DOHH2 (cell line): ENCODE data around the gene ALS2CL.

Experiments used
- H3F3A ChIP-seq: fragments of 200-600 bp; sonication (generic), shearing (Covaris generic); 2 replicates; pipeline ENCODE4 v1.6.0; 2016; ENCODE audit warnings: antibody characterized with exemption, mild to moderate bottlenecking; ENCODE audit not compliant: control insufficient read depth, insufficient read depth
- H3K27ac ChIP-seq: fragments of 200-600 bp; sonication (generic); 2 replicates; pipeline ENCODE4 v1.5.1; 2014; ENCODE audit warnings: low read depth, mild to moderate bottlenecking, low read length, moderate library complexity
- H3K27me3 ChIP-seq: fragments of 200-600 bp; sonication (generic); 2 replicates; pipeline ENCODE4 v1.6.1; 2014; ENCODE audit warnings: mild to moderate bottlenecking, low read length, mixed read lengths; ENCODE audit not compliant: control insufficient read depth
- H3K36me3 ChIP-seq: fragments of 200-600 bp; sonication (generic); 2 replicates; pipeline ENCODE4 v1.6.1; 2014; ENCODE audit warnings: mild to moderate bottlenecking, low read length, moderate library complexity, mixed read lengths; ENCODE audit not compliant: control insufficient read depth
- H3K4me1 ChIP-seq: fragments of 200-600 bp; sonication (generic); 2 replicates; pipeline ENCODE4 v1.6.1; 2014; ENCODE audit warnings: mild to moderate bottlenecking, low read length, mixed read lengths; ENCODE audit not compliant: control insufficient read depth
- H3K4me2 ChIP-seq: fragments of 200-600 bp; sonication (generic); 2 replicates; pipeline ENCODE4 v1.6.0; 2014; ENCODE audit warnings: mild to moderate bottlenecking, low read length, moderate library complexity
- H3K4me3 ChIP-seq: fragments of 200-600 bp; sonication (generic); 2 replicates; pipeline ENCODE4 v1.5.1; 2014; ENCODE audit warnings: mild to moderate bottlenecking, low read length, mixed read lengths
- H3K79me2 ChIP-seq: fragments of 200-600 bp; sonication (generic); 2 replicates; pipeline ENCODE4 v1.6.1; 2014; ENCODE audit warnings: mild to moderate bottlenecking, low read length, mixed read lengths; ENCODE audit not compliant: control insufficient read depth
- H3K9me2 ChIP-seq: fragments of 200-600 bp; sonication (generic); replicated peaks from 2 replicates; pipeline ENCODE4 v1.6.1; 2014; ENCODE audit warnings: mild to moderate bottlenecking, low read length, mixed read lengths; ENCODE audit not compliant: control insufficient read depth
- H3K9me3 ChIP-seq: fragments of 200-600 bp; sonication (generic); 2 replicates; pipeline ENCODE4 v1.6.1; 2014; ENCODE audit warnings: antibody characterized with exemption, low read length, mixed read lengths; ENCODE audit not compliant: control insufficient read depth, insufficient read depth
- H4K20me1 ChIP-seq: fragments of 200-600 bp; sonication (generic); 2 replicates; pipeline ENCODE4 v1.6.0; 2014; ENCODE audit warnings: low read depth, mild to moderate bottlenecking, antibody characterized with exemption, low read length, moderate library complexity; ENCODE audit not compliant: control insufficient read depth, insufficient read depth
- CTCF ChIP-seq: fragments of 200-600 bp; sonication (generic); IDR thresholded peaks from one replicate; pipeline ENCODE4 v1.5.1; 2014; ENCODE audit warnings: antibody characterized with exemption, mild to moderate bottlenecking, low read depth, low read length; ENCODE audit not compliant: poor library complexity, severe bottlenecking
- EZH2phosphoT487 ChIP-seq: fragments of 200-600 bp; sonication (generic); IDR thresholded peaks from 2 replicates; pipeline ENCODE4 v1.6.1; 2017; ENCODE audit warnings: borderline replicate concordance, mild to moderate bottlenecking, antibody characterized with exemption, low read length, moderate library complexity, mixed read lengths

ALS2CL gene

DNA sequence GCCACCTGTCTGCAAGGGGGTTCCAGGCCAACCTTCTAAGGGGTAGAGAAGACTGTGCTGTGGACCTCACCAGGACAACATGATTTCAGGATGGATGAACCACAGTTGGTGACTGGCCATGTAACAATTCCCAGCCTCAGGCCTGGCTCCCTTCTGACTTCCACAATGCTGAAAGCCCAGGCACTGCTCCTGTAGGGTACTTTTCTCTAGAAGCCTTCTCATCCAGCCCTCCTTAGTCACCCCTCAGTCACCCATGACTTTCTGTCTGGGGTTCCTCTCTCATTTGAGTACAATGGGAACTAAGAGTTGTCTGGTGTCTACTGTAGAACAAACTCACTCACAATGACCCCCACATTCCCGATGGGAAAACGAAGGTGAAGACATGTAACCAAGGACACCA lies 8.6 kb downstream of the ALS2CL start:
- Histone ChIP-seq H3K9me3 (no peaks in the 10 kb centered on the region), H3K27ac (no peak overlapping the region), H4K20me1 (no peaks in the 10 kb centered on the region), H3K79me2 (no peaks in the 10 kb centered on the region), H3K4me3 (no peak overlapping the region), H3K9me2 (no peaks in the 10 kb centered on the region), H3K27me3 (no peaks in the 10 kb centered on the region), H3K4me1 (no peaks in the 10 kb centered on the region), H3F3A (no peaks in the 10 kb centered on the region), H3K36me3 (no peaks in the 10 kb centered on the region), H3K4me2 (no peak overlapping the region)
- TF ChIP-seq CTCF (no peak), EZH2phosphoT487 (no peak)

- TF ChIP-seq CTCF (no peak), EZH2phosphoT487 (no peak)
- no peaks in the 10 kb centered on the region for H3K9me2 ChIP-seq
- H3K36me3 ChIP-seq: no peaks in the 10 kb centered on the region
- H3K4me3 ChIP-seq: no peak overlapping the region
- H4K20me1 ChIP-seq: no peaks in the 10 kb centered on the region
- H3K27ac ChIP-seq: no peak overlapping the region
- no peaks in the 10 kb centered on the region for H3K79me2 ChIP-seq
- H3K4me1 ChIP-seq: no peaks in the 10 kb centered on the region
- no peaks in the 10 kb centered on the region for H3K9me3 ChIP-seq
- peaks cover 6% of the 10 kb centered on the region; the same call in 1 of the 2 replicates for H3K27me3 ChIP-seq
- no peak overlapping the region for H3K4me2 ChIP-seq
- no peaks in the 10 kb centered on the region for H3F3A ChIP-seq
Observed at GRCh38 chr3:46682974-46683373, 10.5 kb downstream of the ALS2CL start.

DNA sequence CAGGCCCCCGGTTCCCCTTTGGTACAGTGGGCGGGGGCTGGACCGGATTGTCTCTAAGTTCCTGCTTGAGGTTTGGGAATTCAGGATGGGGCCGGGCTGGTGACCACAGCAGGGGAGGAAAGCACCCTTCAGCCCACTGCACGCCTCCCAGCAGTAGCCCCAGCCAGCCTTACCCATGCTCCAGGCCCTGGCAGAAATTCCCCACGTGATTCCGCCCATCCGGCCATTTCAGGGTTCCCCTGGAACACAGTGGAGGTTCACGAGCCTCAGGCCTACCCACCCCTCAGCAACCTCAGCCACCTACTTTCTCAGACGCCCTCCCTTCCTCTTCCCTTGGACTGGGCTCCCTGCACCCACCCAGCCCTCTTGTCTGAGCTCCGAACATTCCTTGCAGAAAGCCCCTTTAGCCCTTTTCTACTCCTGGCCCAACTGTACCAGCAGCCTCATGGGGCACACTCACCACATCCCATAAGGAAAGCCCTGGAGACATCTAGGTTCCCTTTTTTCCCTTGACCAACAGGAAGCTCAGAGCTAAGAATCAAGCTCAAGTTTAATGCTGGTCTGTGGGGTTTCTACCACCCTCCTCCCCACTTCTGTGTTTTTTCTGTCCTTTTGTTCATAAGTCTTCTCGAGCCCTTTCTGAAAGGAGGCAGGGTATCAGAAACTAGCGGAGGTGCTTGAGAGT lies 11.5 kb downstream of the ALS2CL start:
- TF ChIP-seq CTCF: no peak
- no peak for TF ChIP-seq EZH2phosphoT487
- Histone ChIP-seq H3F3A (no peaks in the 10 kb centered on the region), H3K4me2 (no peak overlapping the region), H3K4me3 (no peak overlapping the region), H3K36me3 (no peaks in the 10 kb centered on the region), H4K20me1 (no peaks in the 10 kb centered on the region), H3K27me3 (peaks cover 7% of the 10 kb centered on the region; the same call in 1 of the 2 replicates), H3K9me2 (no peaks in the 10 kb centered on the region), H3K9me3 (no peaks in the 10 kb centered on the region), H3K79me2 (no peaks in the 10 kb centered on the region), H3K4me1 (no peaks in the 10 kb centered on the region), H3K27ac (no peak overlapping the region)
